ENCODE measurements around the gene ST6GALNAC6. TPM values are rescaled to one million over a fixed set of nuclear protein-coding genes. Genes with fewer than 3 reads are reported as not detected.

The ST6GALNAC6 gene
- total and polyA plus RNA-seq, 2 of the 8 experiments (the other 6 are each of a cell fraction or from before 2014, with no cell fraction given) = 43.7 to 64.4 TPM

DNA sequence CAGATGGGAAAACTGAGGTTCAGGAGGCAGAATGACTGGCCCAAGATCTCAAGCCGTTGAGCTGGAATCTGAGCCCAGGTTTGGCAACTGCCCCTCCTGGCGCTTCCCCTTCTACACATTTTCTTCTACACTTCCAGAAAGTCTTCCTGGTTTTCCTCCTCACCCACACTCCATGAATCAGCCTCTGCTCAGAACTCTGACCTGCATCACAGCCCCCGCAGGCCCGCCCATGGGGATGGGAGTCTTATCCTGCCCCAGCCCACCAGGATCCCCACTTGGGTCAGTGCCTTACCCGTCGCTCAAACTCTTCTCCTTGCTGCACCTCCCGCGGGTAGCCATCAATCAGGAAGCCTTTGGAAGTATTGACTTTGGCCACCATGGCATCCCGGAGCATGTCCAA lies 27.9 kb downstream of the ST6GALNAC6 start:
- Histone ChIP-seq H3K9me3 (ENCODE audit: insufficient read depth in 2 of 2, low read depth in 1 of 2, low read length in 1 of 2) (no peaks in the 10 kb centered on the region), H3K4me3 (ENCODE audit: extremely low read depth in 1 of 4, insufficient read depth in 2 of 4, low read depth in 3 of 4, low read length in 4 of 4) (no peak overlapping the region), H3K27me3 (replicated peaks in 1 of 4; ENCODE audit: control insufficient read depth in 3 of 4, extremely low read depth in 1 of 4, insufficient read depth in 3 of 4, low read length in 3 of 4) (no peaks in the 10 kb centered on the region), H2BK15ac (ENCODE audit: low read length) (no peak overlapping the region), H3K23me2 (ENCODE audit: low read depth, low read length) (no peaks in the 10 kb centered on the region; the same call in 1 of the 2 replicates), H3K36me3 (ENCODE audit: control insufficient read depth in 2 of 4, insufficient read depth in 4 of 4, low read length in 3 of 4) (no peaks in the 10 kb centered on the region), H4K91ac (replicated peaks; ENCODE audit: insufficient read length, low read length) (no peak overlapping the region), H2AFZ (ENCODE audit: low read length) (no peak overlapping the region), H4K5ac (ENCODE audit: insufficient read length, low read depth, low read length) (no peak overlapping the region), H3K27ac (ENCODE audit: low read depth, low read length) (no peak overlapping the region), H4K8ac (ENCODE audit: extremely low read depth, insufficient read depth, low read length) (no peak overlapping the region), H2BK20ac (ENCODE audit: low read length) (no peak overlapping the region), H3K4me1 (replicated peaks in 1 of 4; ENCODE audit: control insufficient read depth in 3 of 4, insufficient read depth in 4 of 4, low read length in 3 of 4) (peaks cover 0 to 8% (median 2%) of the 10 kb centered on the region in 4 experiments; a peak in 1 of 7 replicates), H3K14ac (ENCODE audit: insufficient read length) (no peak overlapping the region), H3K9ac (replicated peaks in 1 of 4; ENCODE audit: extremely low read depth in 1 of 4, low read depth in 3 of 4, low read length in 3 of 4) (no peak overlapping the region), H2BK5ac (ENCODE audit: low read depth, low read length) (no peak overlapping the region; the same call in 1 of the 2 replicates), H3K79me1 (ENCODE audit: low read depth, low read length) (no peaks in the 10 kb centered on the region), H3K4me2 (ENCODE audit: insufficient read depth in 1 of 2, low read depth in 2 of 2, low read length in 2 of 2) (no peak overlapping the region), H3K23ac (ENCODE audit: insufficient read length) (no peak overlapping the region), H2AK5ac (ENCODE audit: low read depth, low read length) (no peak overlapping the region), H3K56ac (replicated peaks; ENCODE audit: insufficient read length, low read depth, low read length) (no peak overlapping the region), H3K79me2 (ENCODE audit: control insufficient read depth in 1 of 2, insufficient read depth in 2 of 2, low read length in 2 of 2) (no peaks in the 10 kb centered on the region), H4K20me1 (replicated peaks in 1 of 2; ENCODE audit: control insufficient read depth in 1 of 2, insufficient read depth in 2 of 2, low read length in 2 of 2) (peaks cover 0 to 4% of the 10 kb centered on the region in 2 experiments), H3K18ac (ENCODE audit: extremely low read depth, low read length) (no peak overlapping the region), H3K4ac (replicated peaks; ENCODE audit: insufficient read length, low read depth, low read length) (no peak overlapping the region), H2BK120ac (replicated peaks; ENCODE audit: low read depth, low read length) (no peak overlapping the region), H2BK12ac (ENCODE audit: low read depth, low read length) (no peak overlapping the region)
- ChIA-PET CTCF (ENCODE audit: partially characterized antibody) (interaction anchor here (0.6 to 9.2 kb wide), 15 partner anchors 11 to 1083 kb away, joined by 3 to 116 read pairs (median 5); no protein-coding TSS in a partner anchor), POLR2A (ENCODE audit: partially characterized antibody) (interaction anchor here (0.7 to 2.1 kb wide), 3 partner anchors 27 to 45 kb away, joined by 3 to 5 read pairs (median 3); no protein-coding TSS in a partner anchor)
- FAIRE-seq = no peak
- no peak for DNase-seq (ENCODE audit: low read depth in 1 of 2, low spot score in 2 of 2)
- TF ChIP-seq SRF (IDR thresholded peaks at IDR 0.05; ENCODE audit: low read depth, low read length) (no peak), SP1 (IDR thresholded peaks at IDR 0.05; ENCODE audit: low read depth, low read length) (no peak), YY1 (IDR thresholded peaks at IDR 0.05; ENCODE audit: low read depth, low read length) (no peak), JUN (IDR thresholded peaks at IDR 0.05; ENCODE audit: low read depth, low read length) (no peak), MAX (IDR thresholded peaks at IDR 0.05) (no peak), TBP (IDR thresholded peaks at IDR 0.05; ENCODE audit: low read depth, low read length) (no peak), CTBP2 (IDR thresholded peaks at IDR 0.05; ENCODE audit: borderline replicate concordance, insufficient read depth, insufficient read length, low read length) (no peak), BACH1 (IDR thresholded peaks at IDR 0.05; ENCODE audit: low read length) (no peak), EP300 (IDR thresholded peaks at IDR 0.05; ENCODE audit: borderline replicate concordance in 1 of 2, low read depth in 2 of 2, low read length in 2 of 2) (no peak), TAF1 (IDR thresholded peaks at IDR 0.05; ENCODE audit: low read depth, low read length) (no peak)
- TF ChIP-seq, protein P1, sequence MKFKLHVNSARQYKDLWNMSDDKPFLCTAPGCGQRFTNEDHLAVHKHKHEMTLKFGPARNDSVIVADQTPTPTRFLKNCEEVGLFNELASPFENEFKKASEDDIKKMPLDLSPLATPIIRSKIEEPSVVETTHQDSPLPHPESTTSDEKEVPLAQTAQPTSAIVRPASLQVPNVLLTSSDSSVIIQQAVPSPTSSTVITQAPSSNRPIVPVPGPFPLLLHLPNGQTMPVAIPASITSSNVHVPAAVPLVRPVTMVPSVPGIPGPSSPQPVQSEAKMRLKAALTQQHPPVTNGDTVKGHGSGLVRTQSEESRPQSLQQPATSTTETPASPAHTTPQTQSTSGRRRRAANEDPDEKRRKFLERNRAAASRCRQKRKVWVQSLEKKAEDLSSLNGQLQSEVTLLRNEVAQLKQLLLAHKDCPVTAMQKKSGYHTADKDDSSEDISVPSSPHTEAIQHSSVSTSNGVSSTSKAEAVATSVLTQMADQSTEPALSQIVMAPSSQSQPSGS (IDR thresholded peaks at IDR 0.05; ENCODE audit: low read length) = no peak
- 88% methylated on average over 8 of the region's 9 CpGs; no CpG with 5 or more reads in 1 of the 2 experiments for WGBS, 2 experiments (ENCODE audit: extremely low coverage in 1 of 2, insufficient coverage in 1 of 2, insufficient read length in 1 of 2, insufficient replicate concordance in 2 of 2, low coverage in 1 of 2, low lambda C conversion rate in 2 of 2, missing lambda C conversion rate in 1 of 2)
